KOPT-K1 (cell line): Measurements from ENCODE around the gene ALDH1A2.

ENCODE experiments used
- H3K27ac ChIP-seq: fragments of 200-600 bp; sonication (generic); 2 replicates; pipeline ENCODE4 v1.5.1; 2016; ENCODE audit warnings: antibody characterized with exemption, mild to moderate bottlenecking, low read depth, low read length; ENCODE audit not compliant: poor library complexity, severe bottlenecking
- H3K36me3 ChIP-seq: fragments of 200-600 bp; sonication (generic); 2 replicates; pipeline ENCODE4 v1.5.1; 2017; ENCODE audit warnings: antibody characterized with exemption, mild to moderate bottlenecking, low read length, moderate library complexity; ENCODE audit not compliant: insufficient read depth
- H3K9me3 ChIP-seq: fragments of 200-600 bp; sonication (generic); 2 replicates; pipeline ENCODE4 v1.5.1; 2017; ENCODE audit warnings: antibody characterized with exemption, low read length, mild to moderate bottlenecking; ENCODE audit not compliant: insufficient read depth, poor library complexity, severe bottlenecking

Gene ALDH1A2

DNA sequence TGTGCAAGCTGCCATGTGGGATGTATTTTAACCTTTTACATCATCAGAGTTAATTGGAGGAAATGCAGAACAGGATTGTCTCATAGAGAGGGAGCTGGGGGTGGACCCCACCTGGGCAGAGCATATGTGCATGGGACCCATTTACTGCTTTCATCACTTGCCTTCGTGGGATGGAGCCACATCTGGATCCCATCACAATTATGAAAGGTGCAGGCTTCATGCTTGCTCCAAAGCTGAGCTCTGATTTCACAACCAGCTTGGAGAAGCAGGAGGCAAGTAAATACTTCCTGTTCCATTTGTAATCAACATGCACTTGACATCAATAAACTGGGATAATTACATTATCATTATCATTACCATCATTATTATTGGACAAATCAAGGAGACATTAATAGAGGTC lies 161.9 kb downstream of the ALDH1A2 start:
- H3K36me3 ChIP-seq: no peaks in the 10 kb centered on the region
- H3K27ac ChIP-seq: no peak overlapping the region
- H3K9me3 ChIP-seq: no peaks in the 10 kb centered on the region
